ENCODE measurements around the gene HLCS. TPM values are rescaled to one million over a fixed set of nuclear protein-coding genes. Genes with fewer than 3 reads are reported as not detected.
"Not testable (repeated sequence)": the region's sequence is repeated elsewhere in the genome, so short reads cannot be mapped to it uniquely, and the experiment has no call there.

Gene HLCS
- total and polyA plus RNA-seq, 5 experiments from 2014 or later = 6.2 to 13.4 (median 12.3) TPM

DNA sequence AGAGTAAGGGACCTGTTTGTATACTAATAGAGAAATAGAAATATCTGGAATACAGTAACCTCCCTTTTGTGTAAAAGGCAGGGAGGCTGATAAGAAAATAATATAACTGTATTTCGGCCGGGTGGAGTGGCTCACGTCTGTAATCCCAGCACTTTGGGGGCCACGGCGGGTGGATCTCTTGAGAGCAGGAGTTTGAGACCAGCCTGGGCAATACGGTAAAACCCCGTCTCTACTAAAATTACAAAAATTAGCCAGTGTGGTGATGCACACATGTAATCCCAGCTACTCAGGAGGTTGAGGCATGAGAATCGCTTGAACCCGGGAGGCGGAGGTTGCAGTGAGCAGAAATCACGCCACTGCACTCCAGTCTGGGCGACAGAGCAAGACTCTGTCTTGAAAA lies 28.8 kb upstream of the HLCS start:
- POLR2A ChIA-PET = not testable (repeated sequence)

DNA sequence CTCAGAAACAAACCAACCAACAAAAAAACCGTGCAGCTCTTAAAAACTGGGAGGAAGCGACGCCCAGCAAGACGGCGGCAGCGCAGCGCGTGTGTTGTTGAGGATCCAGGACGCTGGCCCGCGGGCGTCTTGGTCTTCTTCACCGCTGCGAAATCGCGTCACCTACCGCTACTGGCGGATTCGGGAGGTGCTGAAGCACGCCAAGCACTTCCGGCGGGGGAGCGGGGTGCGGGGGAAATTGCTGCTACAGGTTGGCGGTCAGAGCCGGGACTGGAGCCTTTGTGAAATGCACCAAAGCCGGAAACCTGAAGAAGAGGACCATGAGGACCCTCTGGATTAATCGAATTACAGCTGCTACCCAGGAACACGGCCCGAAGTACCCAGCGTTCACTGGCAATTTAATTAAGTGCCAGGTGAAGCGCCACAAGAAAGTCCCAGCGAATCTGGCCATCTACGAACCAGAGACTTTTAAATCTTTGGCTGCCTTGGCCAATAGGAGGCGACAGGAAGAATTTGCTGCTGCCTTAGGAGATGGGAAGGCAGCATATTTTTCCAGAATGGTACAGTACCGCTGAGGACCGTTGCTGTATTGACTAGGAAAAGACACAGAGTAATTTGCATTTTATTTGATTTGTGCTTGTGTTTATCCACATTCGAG lies 28.2 kb upstream of the HLCS start:
- peak in 1 of 2 donors; percentile 16 for ATAC-seq
- Mint-ChIP-seq H3K36me3 (no peaks in the 10 kb centered on the region), H3K9me3 (no peaks in the 10 kb centered on the region)

More for the DNA sequence above, 28.8 kb upstream of the HLCS start:
- not testable (repeated sequence) for H3K9me3 Mint-ChIP-seq, H3K27ac Mint-ChIP-seq, DNase-seq, H3K27me3 Mint-ChIP-seq, H3K4me3 Mint-ChIP-seq, H3K36me3 Mint-ChIP-seq, ATAC-seq
- H3K4me1 Mint-ChIP-seq = peaks cover 3 to 11% (median 3%) of the 10 kb centered on the region in 4 donors

DNA sequence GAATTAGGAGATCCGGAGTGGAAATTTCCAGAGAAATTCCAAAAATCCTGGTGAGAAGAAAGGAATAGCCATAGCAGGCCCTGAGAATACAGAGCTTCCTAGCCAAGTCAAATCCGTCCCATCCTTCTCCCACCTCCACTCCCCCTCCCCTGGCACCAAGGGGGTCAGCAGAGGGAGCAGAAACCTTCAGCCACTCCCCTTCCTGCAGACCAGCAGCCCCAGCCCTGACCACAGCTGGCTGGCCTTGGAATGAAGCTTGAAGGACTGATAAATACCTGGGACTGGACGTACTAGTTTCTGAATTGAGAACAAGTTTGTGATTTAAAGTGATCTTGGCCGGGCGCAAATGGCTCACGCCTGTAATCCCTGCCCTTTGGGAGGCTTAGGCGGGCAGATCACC lies 26.2 kb upstream of the HLCS start:
- peaks cover 5 to 20% (median 11%) of the 10 kb centered on the region in 4 donors for H3K4me1 Mint-ChIP-seq
- POLR2A ChIA-PET = interaction anchor here (4.0 kb wide), 1 partner anchor 26 kb away, joined by 24 read pairs; the partner anchor contains the start of gene HLCS
- no peak overlapping the region for H3K27ac Mint-ChIP-seq
- no peaks in the 10 kb centered on the region for H3K36me3 Mint-ChIP-seq
- no peaks in the 10 kb centered on the region for H3K9me3 Mint-ChIP-seq
- DNase-seq (no peak), ATAC-seq (no peak)
- no peak overlapping the region for H3K4me3 Mint-ChIP-seq
- peaks cover 0 to 1% (median 0%) of the 10 kb centered on the region in 5 donors for H3K27me3 Mint-ChIP-seq

More for the DNA sequence above, 28.2 kb upstream of the HLCS start:
- peaks cover 4 to 13% (median 5%) of the 10 kb centered on the region in 4 donors for H3K4me1 Mint-ChIP-seq
- H3K4me3 Mint-ChIP-seq = peak overlapping the region in 4 of 10 donors; percentile 23 to 60 (median 38)
- peak in 3 of 10 donors; percentile 15 to 41 (median 23) for DNase-seq
- POLR2A ChIA-PET = no interaction called here
- H3K27ac Mint-ChIP-seq = peak overlapping the region in 2 of 10 donors; percentile 21 to 69
- H3K27me3 Mint-ChIP-seq = peaks cover 0 to 1% (median 0%) of the 10 kb centered on the region in 5 donors

DNA sequence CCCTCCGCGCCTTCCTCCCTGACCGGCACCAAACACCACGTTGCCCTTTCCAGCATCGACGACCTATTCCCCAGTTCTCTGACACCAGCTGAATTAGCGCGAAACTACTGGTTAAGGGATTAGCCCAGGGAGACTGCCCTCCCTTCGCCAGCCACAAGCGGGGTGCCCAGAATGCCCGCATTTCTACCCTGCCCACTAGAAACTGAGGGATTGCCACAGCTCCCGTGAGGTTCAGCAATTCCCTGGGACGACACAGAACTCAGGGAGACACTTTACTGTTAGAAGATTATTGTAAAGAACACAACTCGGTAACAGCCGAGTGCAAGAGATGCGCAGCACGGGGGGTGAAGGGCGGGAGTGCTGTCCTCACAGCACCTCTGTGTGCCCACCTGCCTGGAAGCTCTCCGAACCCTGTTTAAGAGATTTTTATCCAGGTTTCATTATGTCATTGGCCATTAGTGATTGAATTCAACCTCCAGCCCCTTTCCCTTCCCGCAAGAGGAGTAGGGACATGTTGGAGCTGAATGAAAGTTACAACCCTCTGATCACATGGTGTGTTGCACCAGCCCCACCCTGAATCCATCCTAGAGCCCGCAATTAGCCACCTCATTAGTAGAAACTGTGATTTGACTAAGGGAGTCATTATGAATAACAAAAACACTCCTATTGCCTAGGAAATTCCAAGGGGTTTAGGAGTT lies 24.2 kb upstream of the HLCS start:
- peaks cover 12 to 28% (median 20%) of the 10 kb centered on the region in 4 donors for H3K4me1 Mint-ChIP-seq
- peak overlapping the region; percentile 80 to 92 (median 88) for H3K4me3 Mint-ChIP-seq
- POLR2A ChIA-PET = interaction anchor here (4.0 kb wide), 1 partner anchor 24 kb away, joined by 24 read pairs; the partner anchor contains the start of gene HLCS
- peaks cover 0 to 1% (median 0%) of the 10 kb centered on the region in 5 donors for H3K27me3 Mint-ChIP-seq
- ATAC-seq (no peak), DNase-seq (no peak)
- H3K36me3 Mint-ChIP-seq = no peaks in the 10 kb centered on the region
- H3K9me3 Mint-ChIP-seq = no peaks in the 10 kb centered on the region
- peak overlapping the region; percentile 80 to 96 (median 86) for H3K27ac Mint-ChIP-seq

DNA sequence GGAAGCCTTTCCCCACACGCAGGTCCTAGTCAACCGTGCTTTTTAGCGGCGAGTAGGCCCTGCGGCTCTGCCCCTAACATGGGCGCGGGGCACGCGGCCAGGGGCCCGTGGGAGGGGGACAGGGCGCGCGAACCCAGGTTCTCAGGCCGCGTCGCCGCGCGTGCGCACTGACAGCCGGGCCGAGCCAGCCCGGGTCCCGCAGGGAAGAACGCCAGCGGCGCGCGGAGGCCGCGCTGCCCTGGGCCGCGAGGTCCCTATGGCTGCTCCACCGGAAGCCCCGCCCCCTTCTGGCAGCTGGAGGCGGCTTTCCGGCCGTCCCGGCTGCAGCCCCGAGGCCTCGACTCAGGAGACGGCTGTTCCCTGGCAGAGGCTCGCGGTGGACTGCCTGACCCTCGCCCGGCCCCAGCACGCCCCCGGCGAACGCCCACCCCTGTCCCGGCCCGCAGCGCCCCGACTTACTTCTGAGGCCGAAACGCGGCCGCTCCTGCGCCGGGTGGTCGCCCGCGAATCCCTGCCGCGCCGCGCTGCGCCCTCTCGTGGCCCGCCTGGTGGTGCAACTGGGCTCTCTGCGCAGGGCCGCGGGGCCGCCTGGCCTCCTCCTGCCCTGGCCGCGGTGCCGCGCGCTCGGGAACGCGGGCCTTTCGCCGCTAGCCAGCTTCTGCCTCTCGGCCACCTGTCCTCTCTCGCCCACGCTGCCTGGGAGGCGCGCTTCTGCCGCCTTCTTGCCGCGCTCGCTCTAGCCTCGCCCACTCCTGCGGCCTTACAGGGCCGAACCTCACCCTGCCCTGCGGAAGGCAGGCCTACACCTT lies 23.4 kb upstream of the HLCS start:
- DNase-seq = peak; percentile 62 to 94 (median 79)
- peak; percentile 78 to 86 for ATAC-seq
- Mint-ChIP-seq H3K4me1 (peaks cover 12 to 30% (median 21%) of the 10 kb centered on the region in 4 donors), H3K27me3 (no peaks in the 10 kb centered on the region), H3K9me3 (no peaks in the 10 kb centered on the region), H3K27ac (peak overlapping the region; percentile 80 to 96 (median 88)), H3K4me3 (peak overlapping the region; percentile 80 to 92 (median 88)), H3K36me3 (no peaks in the 10 kb centered on the region)
- POLR2A ChIA-PET = interaction anchor here (0.5 to 4.0 kb wide), 8 partner anchors 10 to 601 kb away, joined by 3 to 24 read pairs (median 4); partner anchors contain the start of gene HLCS

DNA sequence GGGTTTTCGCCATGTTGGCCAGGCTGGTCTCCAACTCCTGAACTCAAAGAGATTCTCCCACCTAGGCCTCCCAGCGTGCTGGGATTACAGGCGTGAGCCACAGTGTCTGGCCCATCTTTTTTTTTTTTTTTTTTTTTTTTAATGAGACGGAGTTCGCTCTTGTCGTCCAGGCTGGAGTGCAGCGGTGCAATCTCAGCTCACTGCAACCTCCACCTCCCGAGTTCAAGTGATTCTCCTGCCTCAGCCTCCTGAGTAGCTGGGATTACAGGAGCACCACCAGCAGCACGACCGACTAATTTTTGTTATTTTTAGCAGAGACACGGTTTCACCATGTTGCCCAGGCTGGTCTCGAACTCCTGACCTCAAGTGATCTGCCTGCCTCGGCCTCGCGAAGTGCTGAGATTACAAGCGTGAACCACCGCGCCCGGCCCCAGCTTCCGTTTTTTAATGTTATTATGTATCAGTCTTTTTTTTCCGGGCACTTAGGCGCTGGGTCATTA lies 22.8 kb upstream of the HLCS start:
- Mint-ChIP-seq H3K4me3 (peak overlapping the region; percentile 56 to 91 (median 81)), H3K27ac (peak overlapping the region in 9 of 10 donors; percentile 33 to 88 (median 81)), H3K4me1 (peaks cover 12 to 29% (median 20%) of the 10 kb centered on the region in 4 donors)
- not testable (repeated sequence) for DNase-seq, H3K27me3 Mint-ChIP-seq, H3K9me3 Mint-ChIP-seq, H3K36me3 Mint-ChIP-seq, ATAC-seq
- POLR2A ChIA-PET = interaction anchor here (0.6 to 4.0 kb wide), 7 partner anchors 9 to 99 kb away, joined by 3 to 24 read pairs (median 3); partner anchors contain the start of gene HLCS

DNA sequence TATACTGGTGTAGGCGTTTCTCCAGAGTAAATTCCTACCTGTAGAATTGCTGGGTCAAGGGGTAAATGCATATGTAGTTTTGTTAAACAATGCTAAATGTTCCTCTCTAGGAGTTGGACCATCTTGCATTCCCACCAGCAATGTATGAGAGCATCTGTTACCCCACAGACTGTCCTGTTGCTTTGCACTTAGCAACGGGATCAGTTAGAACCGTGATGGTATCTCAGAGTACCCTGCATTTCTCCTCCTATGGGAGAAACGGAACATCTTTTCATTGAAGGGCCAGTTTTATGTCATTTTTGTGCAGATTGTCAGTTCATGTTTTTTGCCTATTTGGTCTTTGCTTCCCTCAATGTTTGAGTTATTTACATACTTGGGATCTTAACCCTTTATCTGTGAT lies 22.1 kb upstream of the HLCS start:
- DNase-seq = no peak
- H3K27ac Mint-ChIP-seq = peak overlapping the region in 8 of 10 donors; percentile 5 to 80 (median 65)
- no peaks in the 10 kb centered on the region for H3K9me3 Mint-ChIP-seq
- H3K27me3 Mint-ChIP-seq = no peaks in the 10 kb centered on the region
- no peaks in the 10 kb centered on the region for H3K36me3 Mint-ChIP-seq
- H3K4me3 Mint-ChIP-seq = peak overlapping the region in 9 of 10 donors; percentile 19 to 77 (median 62)
- H3K4me1 Mint-ChIP-seq = peaks cover 12 to 29% (median 19%) of the 10 kb centered on the region in 4 donors
- no peak for ATAC-seq
- POLR2A ChIA-PET = interaction anchor here (4.0 kb wide), 1 partner anchor 22 kb away, joined by 24 read pairs; the partner anchor contains the start of gene HLCS

DNA sequence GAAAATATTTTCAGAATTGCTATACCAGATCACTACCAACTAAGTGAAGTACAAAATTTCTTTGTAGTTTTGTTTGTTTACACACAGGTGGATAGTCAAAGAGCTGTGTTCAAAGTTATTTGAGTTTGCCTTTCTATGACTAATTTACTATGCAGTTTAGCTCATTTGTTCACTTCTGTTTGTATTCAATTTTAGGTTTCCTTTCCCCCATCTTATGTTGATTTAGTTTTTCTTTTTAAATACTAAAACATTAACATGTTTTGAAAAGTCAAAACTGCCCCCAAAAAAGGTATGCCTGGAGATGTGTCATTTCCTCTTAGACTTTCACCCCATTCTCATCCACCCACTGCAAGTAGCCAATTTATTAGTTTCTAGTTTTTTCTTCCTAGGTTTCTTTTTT lies 21.4 kb upstream of the HLCS start:
- ATAC-seq (no peak), DNase-seq (no peak)
- H3K4me1 Mint-ChIP-seq = peaks cover 12 to 29% (median 19%) of the 10 kb centered on the region in 4 donors
- POLR2A ChIA-PET = interaction anchor here (0.9 kb wide), 1 partner anchor 9 kb away, joined by 3 read pairs; no protein-coding TSS in a partner anchor
- H3K36me3 Mint-ChIP-seq = no peaks in the 10 kb centered on the region
- peak overlapping the region in 8 of 10 donors; percentile 3 to 81 (median 60) for H3K27ac Mint-ChIP-seq
- H3K9me3 Mint-ChIP-seq = no peaks in the 10 kb centered on the region
- H3K27me3 Mint-ChIP-seq = no peaks in the 10 kb centered on the region
- H3K4me3 Mint-ChIP-seq = peak overlapping the region in 2 of 10 donors; percentile 11 to 52

DNA sequence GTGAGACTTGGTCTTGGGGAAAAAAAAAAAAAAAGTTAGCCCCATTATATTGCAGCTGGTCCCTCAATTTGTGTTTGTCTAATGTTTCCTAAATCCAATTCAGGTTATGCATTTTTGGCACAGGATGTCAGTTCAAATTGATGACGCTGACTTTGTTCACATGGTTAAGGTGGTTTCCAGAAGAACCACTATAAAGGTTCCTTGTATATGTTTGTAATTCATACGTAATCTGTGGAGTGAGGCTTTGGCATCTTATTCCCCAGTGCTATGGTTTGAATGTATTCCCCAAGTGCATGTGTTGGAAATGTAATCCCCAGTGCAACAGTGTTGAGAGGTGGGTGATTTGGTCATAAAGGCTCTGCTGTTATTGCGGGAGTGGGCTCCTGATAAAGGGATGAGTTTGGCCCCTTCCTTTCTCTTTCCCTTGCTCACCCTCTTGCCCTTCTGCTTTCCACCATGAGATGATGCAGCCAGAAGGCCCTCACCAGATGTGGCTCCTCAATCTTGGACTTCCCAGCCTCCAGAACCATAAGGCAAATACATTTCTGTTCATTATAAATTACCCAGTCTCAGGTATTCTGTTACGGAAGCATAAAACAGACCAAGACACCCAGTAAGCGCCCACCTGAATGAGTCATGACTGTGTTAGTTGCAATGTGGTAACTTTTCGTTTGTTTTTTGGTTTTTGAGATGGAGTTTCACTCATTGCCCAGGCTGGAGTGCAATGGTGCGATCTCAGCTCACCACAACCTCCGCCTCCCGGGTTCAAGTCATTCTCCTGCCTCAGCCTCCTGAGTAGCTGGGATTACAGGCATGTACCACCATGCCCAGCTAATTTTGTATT lies 19.5 kb upstream of the HLCS start:
- Mint-ChIP-seq H3K9me3 (no peaks in the 10 kb centered on the region), H3K27me3 (peaks cover 0 to 3% (median 0%) of the 10 kb centered on the region in 5 donors), H3K4me1 (peaks cover 13 to 38% (median 26%) of the 10 kb centered on the region in 4 donors), H3K36me3 (no peaks in the 10 kb centered on the region), H3K27ac (peak overlapping the region; percentile 20 to 94 (median 87)), H3K4me3 (peak overlapping the region in 5 of 10 donors; percentile 39 to 77 (median 49))
- POLR2A ChIA-PET = interaction anchor here (0.7 kb wide), 1 partner anchor 61 kb away, joined by 3 read pairs; no protein-coding TSS in a partner anchor
- ATAC-seq = peak; percentile 18 to 70
- peak in 4 of 10 donors; percentile 29 to 60 (median 46) for DNase-seq

DNA sequence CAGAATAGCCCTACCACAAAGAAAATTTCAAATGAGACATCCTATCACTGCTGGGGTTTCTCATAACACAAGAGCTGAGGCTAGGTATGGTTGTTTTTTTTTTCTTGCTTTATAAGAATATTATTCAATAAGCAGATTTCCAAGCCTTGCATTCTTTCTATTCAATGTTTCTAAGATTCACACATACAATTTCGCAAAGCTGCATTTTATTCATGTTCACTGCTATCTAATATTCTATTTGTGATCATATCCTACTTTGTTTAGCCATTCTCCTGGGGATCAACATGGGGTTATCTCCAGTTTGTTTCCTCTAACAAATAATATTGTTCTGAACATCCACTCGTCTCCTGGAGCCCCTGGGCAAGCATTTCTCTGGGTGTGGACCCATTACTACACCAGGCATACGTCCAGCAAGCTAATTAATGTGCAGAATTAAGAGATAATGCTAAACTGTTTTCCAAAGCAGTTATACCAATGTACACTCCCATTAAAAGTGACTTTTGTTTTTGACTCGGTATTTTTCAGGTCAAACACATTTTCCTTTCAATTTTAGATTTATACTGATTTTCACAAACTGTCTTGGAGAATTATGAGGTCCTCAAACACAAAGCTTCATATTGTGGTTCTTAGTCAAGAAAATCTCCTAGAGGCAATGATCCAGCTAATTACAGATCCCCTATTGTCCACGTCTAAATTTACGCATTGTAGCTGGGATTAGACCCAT lies 15.7 kb upstream of the HLCS start:
- peaks cover 11 to 31% (median 23%) of the 10 kb centered on the region in 4 donors for H3K4me1 Mint-ChIP-seq
- H3K9me3 Mint-ChIP-seq = no peaks in the 10 kb centered on the region
- no peak overlapping the region for H3K27ac Mint-ChIP-seq
- peak overlapping the region in 3 of 10 donors; percentile 23 to 96 (median 39) for H3K4me3 Mint-ChIP-seq
- DNase-seq = no peak
- POLR2A ChIA-PET = interaction anchor here (0.9 kb wide), 1 partner anchor 16 kb away, joined by 3 read pairs; the partner anchor contains the start of gene HLCS
- H3K36me3 Mint-ChIP-seq = no peaks in the 10 kb centered on the region
- no peak for ATAC-seq
- peaks cover 0 to 3% (median 0%) of the 10 kb centered on the region in 5 donors for H3K27me3 Mint-ChIP-seq
